ENCODE results near the gene CEP135.

CEP135 gene

DNA sequence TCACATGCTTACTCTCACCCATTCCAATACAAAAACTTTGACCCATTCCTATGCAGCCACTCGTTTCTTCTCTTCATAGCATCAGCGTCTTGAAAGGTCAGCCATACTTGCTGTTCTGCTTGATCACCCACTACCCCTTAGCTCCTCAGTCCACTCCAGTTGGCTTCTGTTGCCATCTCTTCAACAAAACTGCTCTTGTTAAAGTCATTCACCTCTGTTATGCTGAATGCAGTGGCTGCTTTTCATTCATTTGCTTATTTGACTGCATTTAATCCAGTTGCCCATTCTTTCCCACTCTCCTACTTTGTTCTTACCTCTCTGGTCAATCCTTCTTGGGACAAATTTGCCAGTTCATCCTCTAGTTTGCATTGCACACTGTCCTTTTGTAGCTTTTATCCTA, 24.9 kb downstream of the CEP135 start:
- Histone ChIP-seq H2AFZ (ENCODE audit: low read length) (no peak overlapping the region), H3F3A (ENCODE audit: insufficient read depth, low read length) (no peaks in the 10 kb centered on the region), H3K9ac (ENCODE audit: low read length) (no peak overlapping the region), H3K9me2 (replicated peaks; ENCODE audit: insufficient read depth, low read length) (no peaks in the 10 kb centered on the region), H3K4me2 (ENCODE audit: low read depth, low read length) (no peak overlapping the region), H3K9me3 (replicated peaks; ENCODE audit: insufficient read depth, low read length) (no peaks in the 10 kb centered on the region), H3K4me1 (ENCODE audit: low read length) (no peaks in the 10 kb centered on the region), H3K36me3 (replicated peaks; ENCODE audit: insufficient read depth, low read length) (no peaks in the 10 kb centered on the region), H3K27me3 (replicated peaks; ENCODE audit: insufficient read depth, low read length) (no peaks in the 10 kb centered on the region), H3K27ac (ENCODE audit: low read length) (no peak overlapping the region), H3K4me3 (ENCODE audit: low read length) (no peak overlapping the region), H4K20me1 (ENCODE audit: insufficient read depth, low read length) (no peaks in the 10 kb centered on the region), H3K79me2 (ENCODE audit: low read length) (no peaks in the 10 kb centered on the region)
- no peak for DNase-seq
- no peak for TF ChIP-seq EZH2phosphoT487 (IDR thresholded peaks at IDR 0.05; ENCODE audit: low read length)
- TF ChIP-seq, protein P1, sequence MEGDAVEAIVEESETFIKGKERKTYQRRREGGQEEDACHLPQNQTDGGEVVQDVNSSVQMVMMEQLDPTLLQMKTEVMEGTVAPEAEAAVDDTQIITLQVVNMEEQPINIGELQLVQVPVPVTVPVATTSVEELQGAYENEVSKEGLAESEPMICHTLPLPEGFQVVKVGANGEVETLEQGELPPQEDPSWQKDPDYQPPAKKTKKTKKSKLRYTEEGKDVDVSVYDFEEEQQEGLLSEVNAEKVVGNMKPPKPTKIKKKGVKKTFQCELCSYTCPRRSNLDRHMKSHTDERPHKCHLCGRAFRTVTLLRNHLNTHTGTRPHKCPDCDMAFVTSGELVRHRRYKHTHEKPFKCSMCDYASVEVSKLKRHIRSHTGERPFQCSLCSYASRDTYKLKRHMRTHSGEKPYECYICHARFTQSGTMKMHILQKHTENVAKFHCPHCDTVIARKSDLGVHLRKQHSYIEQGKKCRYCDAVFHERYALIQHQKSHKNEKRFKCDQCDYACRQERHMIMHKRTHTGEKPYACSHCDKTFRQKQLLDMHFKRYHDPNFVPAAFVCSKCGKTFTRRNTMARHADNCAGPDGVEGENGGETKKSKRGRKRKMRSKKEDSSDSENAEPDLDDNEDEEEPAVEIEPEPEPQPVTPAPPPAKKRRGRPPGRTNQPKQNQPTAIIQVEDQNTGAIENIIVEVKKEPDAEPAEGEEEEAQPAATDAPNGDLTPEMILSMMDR (IDR thresholded peaks at IDR 0.05; ENCODE audit: low read length) = no peak
- no peak for TF ChIP-seq EZH2 (optimal IDR thresholded peaks at IDR 0.05; ENCODE audit: low read depth, low read length)

DNA sequence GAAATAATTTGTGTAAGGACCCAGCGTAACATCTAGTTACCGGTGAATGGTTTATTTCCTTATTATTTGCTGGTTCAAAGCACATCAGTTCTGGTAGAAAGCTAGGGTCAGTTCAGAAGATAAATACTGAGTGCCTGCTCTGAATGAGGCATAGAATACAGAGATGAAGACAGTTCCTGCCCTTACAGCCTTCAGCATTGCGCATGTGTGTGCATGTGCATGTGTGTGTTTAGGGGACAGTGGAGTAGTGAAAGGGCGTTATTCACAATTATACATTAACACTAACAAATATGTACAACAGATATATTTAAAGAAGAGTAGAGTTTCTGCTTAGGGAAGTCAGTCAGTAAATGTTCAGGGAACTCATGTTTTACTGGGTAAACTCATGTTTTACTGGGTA, 29.1 kb downstream of the CEP135 start:
- no peaks in the 10 kb centered on the region for H3K79me2 ChIP-seq (ENCODE audit: low read length)
- H3K4me3 ChIP-seq (ENCODE audit: low read length) = no peak overlapping the region
- H3K27ac ChIP-seq (ENCODE audit: low read length) = no peak overlapping the region
- no peak overlapping the region for H2AFZ ChIP-seq (ENCODE audit: low read length)
- no peak overlapping the region for H3K9ac ChIP-seq (ENCODE audit: low read length)
- H3K27me3 ChIP-seq (replicated peaks; ENCODE audit: insufficient read depth, low read length) = no peaks in the 10 kb centered on the region
- H4K20me1 ChIP-seq (ENCODE audit: insufficient read depth, low read length) = no peaks in the 10 kb centered on the region
- DNase-seq = no peak
- H3K9me3 ChIP-seq (replicated peaks; ENCODE audit: insufficient read depth, low read length) = no peaks in the 10 kb centered on the region
- no peaks in the 10 kb centered on the region for H3K9me2 ChIP-seq (replicated peaks; ENCODE audit: insufficient read depth, low read length)
- no peak for TF ChIP-seq EZH2phosphoT487 (IDR thresholded peaks at IDR 0.05; ENCODE audit: low read length)
- H3K36me3 ChIP-seq (replicated peaks; ENCODE audit: insufficient read depth, low read length) = no peaks in the 10 kb centered on the region; the same call in 1 of the 2 replicates
- H3K4me1 ChIP-seq (ENCODE audit: low read length) = no peaks in the 10 kb centered on the region
- H3F3A ChIP-seq (ENCODE audit: insufficient read depth, low read length) = no peaks in the 10 kb centered on the region
- no peak overlapping the region for H3K4me2 ChIP-seq (ENCODE audit: low read depth, low read length)

DNA sequence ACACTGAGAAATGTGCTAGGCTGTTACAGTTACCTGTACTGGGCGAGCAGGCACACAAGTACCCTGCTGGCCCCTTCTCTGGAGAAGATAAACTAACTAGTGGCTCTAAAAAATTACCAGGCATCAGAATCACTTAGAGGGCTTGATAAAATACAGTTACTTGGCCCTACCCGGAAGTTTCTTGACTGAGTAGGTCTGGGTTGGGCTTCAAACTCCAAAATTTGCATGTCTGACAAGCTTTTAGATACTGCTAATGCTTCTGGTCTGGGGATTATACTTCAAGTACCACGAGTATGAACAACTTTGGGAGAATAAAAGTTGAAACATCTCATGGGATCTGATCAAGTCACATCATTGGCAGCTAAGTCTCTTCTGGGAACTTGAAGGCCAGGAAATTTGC, 30.8 kb downstream of the CEP135 start:
- Histone ChIP-seq H3K9ac (ENCODE audit: low read length) (no peak overlapping the region), H3K27ac (ENCODE audit: low read length) (no peak overlapping the region), H3K9me2 (replicated peaks; ENCODE audit: insufficient read depth, low read length) (no peaks in the 10 kb centered on the region), H3K4me1 (ENCODE audit: low read length) (no peaks in the 10 kb centered on the region), H3K4me2 (ENCODE audit: low read depth, low read length) (no peak overlapping the region), H3K27me3 (replicated peaks; ENCODE audit: insufficient read depth, low read length) (no peaks in the 10 kb centered on the region), H4K20me1 (ENCODE audit: insufficient read depth, low read length) (no peaks in the 10 kb centered on the region), H3K4me3 (ENCODE audit: low read length) (no peak overlapping the region), H3K9me3 (replicated peaks; ENCODE audit: insufficient read depth, low read length) (no peaks in the 10 kb centered on the region), H2AFZ (ENCODE audit: low read length) (no peak overlapping the region), H3K79me2 (ENCODE audit: low read length) (no peaks in the 10 kb centered on the region), H3F3A (ENCODE audit: insufficient read depth, low read length) (no peaks in the 10 kb centered on the region), H3K36me3 (replicated peaks; ENCODE audit: insufficient read depth, low read length) (no peaks in the 10 kb centered on the region; the same call in 1 of the 2 replicates)
- no peak for TF ChIP-seq EZH2 (optimal IDR thresholded peaks at IDR 0.05; ENCODE audit: low read depth, low read length)
- no peak for TF ChIP-seq EZH2phosphoT487 (IDR thresholded peaks at IDR 0.05; ENCODE audit: low read length)
- TF ChIP-seq, protein P1 (IDR thresholded peaks at IDR 0.05; ENCODE audit: low read length) = no peak
- DNase-seq = no peak

DNA sequence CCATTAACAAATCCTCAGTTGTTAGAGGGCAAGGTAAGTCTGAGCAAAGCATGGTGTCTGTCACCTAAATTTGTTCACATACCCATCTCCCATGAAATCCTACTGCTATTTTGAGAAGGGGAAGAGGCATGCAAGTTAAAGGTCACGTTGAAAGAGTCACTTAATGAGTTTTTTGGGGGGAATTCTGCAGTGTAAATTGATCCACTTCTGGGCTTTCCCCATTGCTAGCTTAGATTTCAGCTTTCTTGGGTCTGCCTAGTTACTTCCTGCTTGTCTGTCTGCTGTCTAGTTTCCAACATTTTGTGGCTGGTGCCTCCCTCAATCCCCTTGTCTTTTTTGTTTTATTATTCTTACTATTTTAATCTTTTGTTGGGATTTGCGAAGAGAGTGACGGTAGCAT, 32.0 kb downstream of the CEP135 start:
- Histone ChIP-seq H3K79me2 (ENCODE audit: low read length) (no peaks in the 10 kb centered on the region), H3F3A (ENCODE audit: insufficient read depth, low read length) (no peaks in the 10 kb centered on the region), H3K9ac (ENCODE audit: low read length) (no peak overlapping the region), H3K27ac (ENCODE audit: low read length) (no peak overlapping the region), H2AFZ (ENCODE audit: low read length) (no peak overlapping the region), H4K20me1 (ENCODE audit: insufficient read depth, low read length) (no peaks in the 10 kb centered on the region), H3K4me1 (ENCODE audit: low read length) (no peaks in the 10 kb centered on the region), H3K36me3 (replicated peaks; ENCODE audit: insufficient read depth, low read length) (no peaks in the 10 kb centered on the region; the same call in 1 of the 2 replicates), H3K27me3 (replicated peaks; ENCODE audit: insufficient read depth, low read length) (no peaks in the 10 kb centered on the region), H3K9me2 (replicated peaks; ENCODE audit: insufficient read depth, low read length) (no peaks in the 10 kb centered on the region), H3K9me3 (replicated peaks; ENCODE audit: insufficient read depth, low read length) (no peaks in the 10 kb centered on the region), H3K4me3 (ENCODE audit: low read length) (no peak overlapping the region), H3K4me2 (ENCODE audit: low read depth, low read length) (no peak overlapping the region)
- DNase-seq = no peak
- TF ChIP-seq EZH2phosphoT487 (IDR thresholded peaks at IDR 0.05; ENCODE audit: low read length) = no peak
- TF ChIP-seq, protein P1 (IDR thresholded peaks at IDR 0.05; ENCODE audit: low read length) = no peak
- TF ChIP-seq EZH2 (optimal IDR thresholded peaks at IDR 0.05; ENCODE audit: low read depth, low read length) = no peak
